ENCODE measurements around the gene LAT. TPM values are rescaled to one million over a fixed set of nuclear protein-coding genes. Genes with fewer than 3 reads are reported as not detected.

LAT gene
- total and polyA plus RNA-seq, 2 of the 4 experiments (the other 2 are of a cell fraction) = 0.18 to 7.4 TPM

DNA sequence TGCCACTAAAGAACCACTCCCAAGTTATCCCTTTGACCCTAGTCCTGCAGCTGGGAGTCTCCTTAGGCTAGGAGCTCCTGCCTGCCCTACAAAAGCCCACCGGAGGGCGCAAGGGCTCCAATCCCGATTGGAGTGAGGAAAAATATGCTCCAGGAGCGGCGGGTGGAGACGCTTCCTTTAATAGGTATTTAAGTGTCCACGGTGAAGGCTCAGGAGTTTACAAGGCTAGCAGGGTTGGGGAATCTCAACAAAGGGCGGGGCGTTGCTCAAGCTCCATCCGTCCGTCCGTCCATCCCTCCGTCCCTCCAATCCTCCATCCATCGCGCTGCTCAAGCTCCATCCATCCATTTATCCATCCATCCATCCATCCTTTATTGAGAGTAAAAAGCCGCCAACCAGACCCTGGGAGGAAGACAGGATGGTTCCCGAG, 10.8 kb upstream of the LAT start:
- dilution Hi-C loops (cut with HindIII; ENCODE audit: low sequenced_read_pairs, unreplicated experiment) (no loop called here), in situ Hi-C loops (cut with MboI; ENCODE audit: low sequenced_read_pairs) (loop anchor here (25.0 kb wide), 1 partner anchor 288 kb away; no protein-coding TSS in a partner anchor), intact Hi-C loops (cut with micrococcal nuclease) (loop anchor here (5.0 to 10.0 kb wide), 3 partner anchors 98 to 751 kb away; no protein-coding TSS in a partner anchor)
- Histone ChIP-seq H3K23ac (ENCODE audit: low read depth, low read length) (peak overlapping the region; percentile 55; the same call in 1 of the 2 replicates), H3K27ac (ENCODE audit: insufficient read depth, low read length) (peak overlapping the region; percentile 60), H3K79me1 (ENCODE audit: low read depth in 1 of 2, low read length in 2 of 2) (peaks cover 17 to 41% of the 10 kb centered on the region in 2 experiments), H2AFZ (replicated peaks; ENCODE audit: low read length, poor library complexity) (peak overlapping the region; percentile 100), H2BK5ac (ENCODE audit: low read depth, low read length, poor library complexity, severe bottlenecking) (peak overlapping the region; percentile 18), H3K56ac (ENCODE audit: extremely low read depth, insufficient read depth, low read length) (peak overlapping the region; percentile 77), H3K4me2 (ENCODE audit: low read depth, low read length) (peak overlapping the region; percentile 94), H3K9ac (ENCODE audit: low read depth, low read length) (peak overlapping the region; percentile 61), H2BK20ac (ENCODE audit: low read depth, low read length) (no peak overlapping the region), H2BK15ac (ENCODE audit: low read depth, low read length) (0 out of 3 replicates have a peak overlapping the region, but pooled peaks have one; percentile 8), H3K14ac (replicated peaks; ENCODE audit: low read depth, low read length) (peak overlapping the region; percentile 77), H4K5ac (ENCODE audit: low read depth, low read length) (peak overlapping the region; percentile 51), H3K18ac (ENCODE audit: low read depth, low read length) (peak overlapping the region; percentile 30; the same call in 1 of the 2 replicates), H2AK5ac (ENCODE audit: low read depth, low read length) (peak overlapping the region; percentile 87), H4K20me1 (ENCODE audit: insufficient read depth, low read length) (0 out of 2 replicates have a peak, but pooled peaks cover 3% of the 10 kb centered on the region), H3K4ac (ENCODE audit: low read depth, low read length) (peak overlapping the region; percentile 79), H2BK120ac (ENCODE audit: low read depth, low read length) (peak overlapping the region; percentile 11), H3K4me3 (ENCODE audit: insufficient read depth, low read depth, low read length) (peak overlapping the region; percentile 75), H3K9me1 (ENCODE audit: insufficient read depth, low read length) (peaks cover 7% of the 10 kb centered on the region), H3K36me3 (ENCODE audit: control insufficient read depth, insufficient read depth, low read length) (peaks cover 9% of the 10 kb centered on the region), H3K9me3 (ENCODE audit: control insufficient read depth, insufficient read depth, low read length) (no peaks in the 10 kb centered on the region), H3K27me3 (ENCODE audit: control insufficient read depth, insufficient read depth, low read length) (no peaks in the 10 kb centered on the region), H4K91ac (ENCODE audit: insufficient read depth, low read depth, low read length) (peak overlapping the region; percentile 65), H2AK9ac (replicated peaks; ENCODE audit: low read depth, low read length, poor library complexity) (peak overlapping the region; percentile 84), H3K4me1 (ENCODE audit: control insufficient read depth, insufficient read depth, low read length) (no peaks in the 10 kb centered on the region), H4K8ac (ENCODE audit: low read depth in 2 of 2, low read length in 2 of 2) (peak overlapping the region; percentile 88 to 97)
- no CpG with 5 or more reads among the region's 17 CpGs for WGBS, 2 experiments (ENCODE audit: extremely low coverage in 2 of 2, insufficient read length in 1 of 2)
- POLR2A ChIA-PET (ENCODE audit: unreplicated experiment) = no interaction called here
- ATAC-seq (ENCODE audit: low read depth) = peak; percentile 77
- TF ChIP-seq, protein P1, sequence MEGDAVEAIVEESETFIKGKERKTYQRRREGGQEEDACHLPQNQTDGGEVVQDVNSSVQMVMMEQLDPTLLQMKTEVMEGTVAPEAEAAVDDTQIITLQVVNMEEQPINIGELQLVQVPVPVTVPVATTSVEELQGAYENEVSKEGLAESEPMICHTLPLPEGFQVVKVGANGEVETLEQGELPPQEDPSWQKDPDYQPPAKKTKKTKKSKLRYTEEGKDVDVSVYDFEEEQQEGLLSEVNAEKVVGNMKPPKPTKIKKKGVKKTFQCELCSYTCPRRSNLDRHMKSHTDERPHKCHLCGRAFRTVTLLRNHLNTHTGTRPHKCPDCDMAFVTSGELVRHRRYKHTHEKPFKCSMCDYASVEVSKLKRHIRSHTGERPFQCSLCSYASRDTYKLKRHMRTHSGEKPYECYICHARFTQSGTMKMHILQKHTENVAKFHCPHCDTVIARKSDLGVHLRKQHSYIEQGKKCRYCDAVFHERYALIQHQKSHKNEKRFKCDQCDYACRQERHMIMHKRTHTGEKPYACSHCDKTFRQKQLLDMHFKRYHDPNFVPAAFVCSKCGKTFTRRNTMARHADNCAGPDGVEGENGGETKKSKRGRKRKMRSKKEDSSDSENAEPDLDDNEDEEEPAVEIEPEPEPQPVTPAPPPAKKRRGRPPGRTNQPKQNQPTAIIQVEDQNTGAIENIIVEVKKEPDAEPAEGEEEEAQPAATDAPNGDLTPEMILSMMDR (conservative IDR thresholded peaks at IDR 0.05; ENCODE audit: low read depth, low read length) = peak; percentile 77
- TF ChIP-seq SMC3 (IDR thresholded peaks at IDR 0.05; ENCODE audit: low read depth, low read length) (peak; percentile 83), RCOR1 (IDR thresholded peaks at IDR 0.05; ENCODE audit: insufficient replicate concordance, low read length) (no peak), RAD21 (IDR thresholded peaks at IDR 0.05; ENCODE audit: low read length) (peak; percentile 74), MXI1 (IDR thresholded peaks at IDR 0.05; ENCODE audit: borderline replicate concordance, low read depth, low read length) (no peak), NFE2L2 (IDR thresholded peaks at IDR 0.05; ENCODE audit: low read depth, low read length) (no peak), ELK1 (IDR thresholded peaks at IDR 0.05; ENCODE audit: borderline replicate concordance, low read depth, low read length) (no peak), CEBPB (IDR thresholded peaks at IDR 0.05; ENCODE audit: low read depth, low read length) (no peak), MAFK (IDR thresholded peaks at IDR 0.05; ENCODE audit: low read depth, low read length) (no peak), MAZ (IDR thresholded peaks at IDR 0.05; ENCODE audit: borderline replicate concordance, low read depth, low read length) (no peak), BHLHE40 (IDR thresholded peaks at IDR 0.05; ENCODE audit: low read depth, low read length) (no peak), CHD1 (IDR thresholded peaks at IDR 0.05; ENCODE audit: low read depth, low read length) (peak; percentile 71; the same call in 1 of the 2 replicates)
- TF ChIP-seq, protein P2, sequence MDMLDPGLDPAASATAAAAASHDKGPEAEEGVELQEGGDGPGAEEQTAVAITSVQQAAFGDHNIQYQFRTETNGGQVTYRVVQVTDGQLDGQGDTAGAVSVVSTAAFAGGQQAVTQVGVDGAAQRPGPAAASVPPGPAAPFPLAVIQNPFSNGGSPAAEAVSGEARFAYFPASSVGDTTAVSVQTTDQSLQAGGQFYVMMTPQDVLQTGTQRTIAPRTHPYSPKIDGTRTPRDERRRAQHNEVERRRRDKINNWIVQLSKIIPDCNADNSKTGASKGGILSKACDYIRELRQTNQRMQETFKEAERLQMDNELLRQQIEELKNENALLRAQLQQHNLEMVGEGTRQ (IDR thresholded peaks at IDR 0.05; ENCODE audit: low read depth, low read length) = no peak
- BruUV-seq (replicated peaks) = no TSS peak
- DNase-seq = peak; percentile 65
- CTCF ChIA-PET = interaction anchor here (0.8 kb wide), 1 partner anchor 39 kb away, joined by 3 read pairs; no protein-coding TSS in a partner anchor
